GOT3 (cell line): Measurements from ENCODE around the gene R3HDM2.

Source experiments
- DNase-seq: peaks from one replicate; lab custom pipeline; 2025; ENCODE audit warnings: mixed read lengths; lab: John Stamatoyannopoulos, UW

The R3HDM2 gene

DNA sequence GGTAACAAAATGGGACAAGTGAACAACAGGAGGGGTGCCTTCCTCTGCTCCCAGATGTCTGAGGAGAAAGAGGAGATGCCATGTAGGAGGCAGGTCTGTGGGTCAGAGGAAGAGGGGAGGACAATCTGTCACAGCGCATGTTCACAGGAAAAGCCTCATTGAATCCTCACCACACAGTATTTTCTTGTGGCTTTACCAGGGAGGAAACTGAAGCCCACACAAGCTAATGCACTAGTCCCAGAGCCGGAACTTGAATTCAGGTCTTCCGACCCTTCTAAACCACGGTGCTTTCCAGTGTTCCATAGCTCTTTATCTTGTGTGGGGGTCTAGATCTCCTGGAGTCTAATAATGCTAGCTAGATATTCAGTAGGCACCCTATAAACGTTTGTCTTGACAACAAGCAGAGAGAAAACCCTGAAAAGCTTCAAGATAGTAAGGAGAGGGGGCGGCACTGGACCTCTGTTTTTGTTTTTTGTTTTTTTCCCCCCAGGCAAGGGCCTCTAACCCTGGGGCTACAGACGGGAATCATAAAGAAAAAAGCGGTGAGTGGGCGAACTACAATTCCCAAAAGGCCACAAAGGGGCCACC lies 201.7 kb downstream of the R3HDM2 start:
- DNase-seq: no peak

DNA sequence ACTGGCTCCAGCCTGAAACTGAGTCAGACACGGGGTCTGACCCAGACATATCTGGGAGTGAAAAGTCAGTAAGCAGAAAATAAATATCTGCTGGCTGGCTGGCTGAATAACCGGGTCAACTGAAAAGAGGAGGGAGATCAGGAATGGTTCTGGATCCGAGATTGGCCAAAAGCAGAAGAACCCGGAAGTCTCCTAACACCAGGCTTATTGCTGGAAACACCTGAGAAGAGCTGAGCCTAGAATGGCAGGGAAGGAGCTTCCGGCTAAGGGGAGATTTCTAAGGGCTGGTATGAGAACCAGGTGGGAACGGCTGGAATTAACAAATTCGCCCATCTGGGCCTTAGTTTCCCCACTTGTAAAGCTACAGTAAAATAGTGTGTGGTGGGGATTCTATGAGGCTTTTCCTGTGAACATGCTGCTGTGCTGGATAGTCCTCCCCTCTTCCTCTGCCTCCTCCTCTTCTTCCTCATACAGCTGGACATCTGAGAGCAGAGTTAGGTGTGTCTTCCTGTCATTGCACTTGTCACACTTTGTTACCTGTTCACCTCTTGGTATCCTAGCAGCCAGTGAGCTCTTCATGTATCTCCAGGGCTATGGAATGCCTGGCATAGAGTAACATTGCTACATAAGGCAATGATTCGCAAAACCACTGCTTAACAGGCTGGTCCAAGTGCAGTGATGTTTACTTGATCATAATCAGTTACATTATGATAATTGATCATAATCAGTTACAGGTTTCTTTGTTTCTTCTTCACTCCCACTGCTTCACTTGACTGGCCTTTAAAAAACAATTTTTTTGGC lies 203.3 kb downstream of the R3HDM2 start:
- no peak for DNase-seq

DNA sequence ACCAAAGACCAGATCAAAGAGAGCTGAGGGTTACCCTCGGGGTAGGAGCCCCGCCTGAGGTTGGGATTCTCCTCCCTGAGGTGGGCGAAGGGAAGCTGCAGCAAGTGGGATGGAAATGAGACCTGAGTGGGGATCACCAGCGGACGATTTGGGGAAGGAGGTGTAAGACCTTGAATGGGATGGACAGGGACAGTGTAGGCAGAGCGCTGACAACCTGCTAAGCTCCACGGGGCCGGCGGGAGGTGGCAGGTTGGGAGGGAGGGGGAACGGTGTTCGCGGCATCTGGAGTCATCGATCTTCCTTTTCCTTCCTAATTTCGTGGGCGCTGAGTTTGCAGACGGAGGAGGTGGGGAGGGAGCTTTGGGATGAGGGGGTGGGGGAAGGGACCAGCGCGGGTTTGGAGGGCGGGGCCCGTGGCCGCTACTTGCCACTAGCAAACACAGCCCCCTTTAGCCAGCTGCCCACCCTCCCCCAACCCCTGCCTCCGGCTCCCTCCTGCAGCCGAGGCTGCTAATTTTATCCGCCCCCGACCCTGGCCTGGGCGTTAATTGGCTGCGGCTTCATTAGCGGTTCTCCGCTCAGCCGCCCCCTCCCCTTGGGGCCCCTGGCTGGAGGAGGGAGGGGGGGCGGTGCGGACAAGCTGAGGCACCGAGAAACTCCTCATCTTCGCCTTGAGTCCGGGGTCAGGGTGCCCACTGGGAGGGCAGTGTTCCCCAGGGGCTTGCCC lies 204.1 kb downstream of the R3HDM2 start:
- no peak for DNase-seq

DNA sequence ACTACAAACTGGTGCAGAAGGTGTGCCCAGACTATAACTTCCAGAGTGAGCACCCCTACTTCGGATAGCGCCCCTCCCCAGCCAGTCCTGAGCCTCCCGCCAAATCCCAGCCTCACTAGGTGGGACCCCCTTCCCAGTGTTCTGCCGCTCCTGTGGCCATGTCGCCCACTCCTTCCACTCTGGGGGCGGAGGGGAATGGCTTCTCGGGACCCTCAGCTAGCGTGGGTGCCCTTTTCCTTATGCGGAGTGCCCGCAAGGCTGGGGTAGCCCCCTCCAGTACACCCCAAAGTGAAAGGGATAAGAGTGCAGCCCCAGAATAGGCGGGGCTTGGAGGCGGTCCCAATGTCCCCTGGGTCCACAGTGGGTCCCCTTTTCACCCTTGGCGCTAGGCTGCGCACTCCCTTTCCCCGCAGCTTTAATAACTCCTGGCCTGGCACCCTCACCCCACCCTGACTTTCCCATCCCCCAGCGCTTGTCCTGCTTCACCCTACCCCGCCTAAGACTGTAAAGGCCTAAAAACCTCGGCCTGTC lies 205.1 kb downstream of the R3HDM2 start:
- DNase-seq: no peak

DNA sequence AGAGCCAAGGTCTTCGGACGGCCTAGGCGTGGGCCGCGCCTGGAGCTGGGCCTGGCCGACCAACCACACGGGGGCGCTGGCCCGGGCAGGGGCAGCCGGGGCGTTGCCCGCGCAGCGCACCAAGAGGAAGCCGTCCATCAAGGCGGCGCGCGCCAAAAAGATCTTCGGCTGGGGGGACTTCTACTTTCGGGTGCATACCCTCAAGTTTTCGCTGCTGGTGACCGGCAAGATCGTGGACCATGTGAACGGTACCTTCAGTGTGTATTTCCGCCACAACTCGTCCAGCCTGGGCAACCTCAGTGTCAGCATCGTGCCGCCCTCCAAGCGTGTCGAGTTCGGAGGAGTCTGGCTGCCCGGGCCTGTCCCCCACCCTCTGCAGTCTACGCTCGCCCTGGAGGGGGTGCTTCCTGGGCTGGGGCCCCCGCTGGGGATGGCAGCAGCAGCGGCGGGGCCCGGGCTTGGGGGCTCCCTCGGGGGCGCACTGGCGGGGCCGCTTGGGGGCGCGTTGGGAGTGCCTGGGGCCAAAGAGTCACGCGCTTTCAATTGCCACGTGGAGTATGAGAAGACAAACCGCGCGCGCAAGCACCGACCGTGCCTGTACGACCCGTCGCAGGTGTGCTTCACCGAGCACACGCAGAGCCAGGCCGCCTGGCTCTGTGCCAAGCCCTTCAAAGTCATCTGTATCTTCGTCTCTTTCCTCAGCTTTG lies 205.7 kb downstream of the R3HDM2 start:
- DNase-seq: no peak

DNA sequence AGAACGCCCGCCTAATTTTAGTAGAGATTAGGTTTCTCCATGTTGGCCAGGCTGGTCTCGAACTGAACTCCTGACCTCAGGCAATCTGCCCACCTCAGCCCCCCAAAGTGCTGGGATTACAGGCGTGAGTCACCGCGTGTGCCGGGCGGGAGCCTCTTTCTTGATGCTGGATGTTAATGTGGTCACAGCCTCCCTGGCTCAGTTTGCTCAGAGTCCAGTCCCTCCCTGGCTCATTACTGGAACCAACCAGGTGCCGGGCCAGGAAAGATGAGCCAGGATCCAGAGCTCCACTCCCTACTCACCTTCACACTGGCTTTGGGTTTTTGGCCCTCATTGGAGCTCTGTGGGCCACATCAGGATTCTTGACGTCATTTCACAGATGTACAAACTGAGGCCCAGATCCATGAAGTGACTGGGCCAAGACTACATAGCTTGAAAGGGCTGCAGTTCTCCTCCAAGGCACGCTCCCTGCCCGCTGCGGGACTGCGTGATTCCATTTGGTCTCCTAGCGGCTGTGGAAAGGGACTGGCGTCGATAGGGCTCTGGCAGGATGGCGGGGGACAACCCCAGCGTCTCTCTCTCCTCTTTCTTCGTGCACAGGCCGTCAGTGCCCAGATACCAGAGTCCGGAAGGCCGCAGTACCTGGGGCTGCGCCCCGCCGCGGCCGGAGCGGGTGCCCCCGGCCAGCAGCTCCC lies 206.4 kb downstream of the R3HDM2 start:
- DNase-seq: no peak

DNA sequence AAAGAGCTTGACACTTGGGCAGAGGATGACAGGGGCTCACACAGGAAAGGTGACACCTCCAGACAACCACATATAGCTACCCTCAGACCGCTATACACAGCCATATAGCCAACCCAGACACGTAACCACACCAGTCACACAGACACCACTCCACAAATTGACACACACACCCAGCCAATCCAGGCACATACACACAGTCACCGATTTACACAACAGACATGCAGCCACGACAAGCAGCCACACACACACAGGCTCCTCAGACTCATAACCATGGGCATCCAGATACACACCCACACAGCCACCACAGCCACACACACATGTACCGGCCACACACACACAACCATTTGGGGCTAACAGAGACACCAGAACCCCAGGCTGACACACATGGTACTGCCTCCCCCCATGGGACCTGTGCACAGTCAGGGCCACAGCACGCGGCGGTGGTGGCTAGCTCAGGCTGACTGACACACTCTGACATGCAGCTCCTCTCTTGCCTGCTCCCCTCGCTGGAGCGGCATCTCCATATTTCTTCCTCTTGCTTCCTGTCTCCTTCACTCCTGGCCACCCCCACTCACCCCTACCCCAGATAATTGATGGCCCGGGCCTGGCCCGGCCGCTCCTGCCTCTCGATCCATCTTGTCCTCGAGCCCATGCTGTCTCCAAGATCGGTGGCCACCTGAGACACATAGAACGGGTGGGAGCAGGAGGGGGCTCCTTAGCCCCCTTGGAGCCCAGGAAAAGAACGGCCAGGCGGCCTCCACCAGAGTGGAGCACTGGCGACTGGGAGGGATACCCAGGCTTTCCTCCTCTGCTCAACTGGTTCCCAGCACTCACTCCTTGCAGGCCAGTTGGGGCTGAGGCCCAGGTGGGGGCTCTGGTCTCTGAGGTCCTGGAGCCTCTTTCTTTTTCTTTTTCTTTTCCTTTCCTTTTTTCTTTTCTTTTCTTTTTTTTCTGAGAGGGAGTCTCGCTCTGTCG lies 207.4 kb downstream of the R3HDM2 start:
- no peak for DNase-seq

DNA sequence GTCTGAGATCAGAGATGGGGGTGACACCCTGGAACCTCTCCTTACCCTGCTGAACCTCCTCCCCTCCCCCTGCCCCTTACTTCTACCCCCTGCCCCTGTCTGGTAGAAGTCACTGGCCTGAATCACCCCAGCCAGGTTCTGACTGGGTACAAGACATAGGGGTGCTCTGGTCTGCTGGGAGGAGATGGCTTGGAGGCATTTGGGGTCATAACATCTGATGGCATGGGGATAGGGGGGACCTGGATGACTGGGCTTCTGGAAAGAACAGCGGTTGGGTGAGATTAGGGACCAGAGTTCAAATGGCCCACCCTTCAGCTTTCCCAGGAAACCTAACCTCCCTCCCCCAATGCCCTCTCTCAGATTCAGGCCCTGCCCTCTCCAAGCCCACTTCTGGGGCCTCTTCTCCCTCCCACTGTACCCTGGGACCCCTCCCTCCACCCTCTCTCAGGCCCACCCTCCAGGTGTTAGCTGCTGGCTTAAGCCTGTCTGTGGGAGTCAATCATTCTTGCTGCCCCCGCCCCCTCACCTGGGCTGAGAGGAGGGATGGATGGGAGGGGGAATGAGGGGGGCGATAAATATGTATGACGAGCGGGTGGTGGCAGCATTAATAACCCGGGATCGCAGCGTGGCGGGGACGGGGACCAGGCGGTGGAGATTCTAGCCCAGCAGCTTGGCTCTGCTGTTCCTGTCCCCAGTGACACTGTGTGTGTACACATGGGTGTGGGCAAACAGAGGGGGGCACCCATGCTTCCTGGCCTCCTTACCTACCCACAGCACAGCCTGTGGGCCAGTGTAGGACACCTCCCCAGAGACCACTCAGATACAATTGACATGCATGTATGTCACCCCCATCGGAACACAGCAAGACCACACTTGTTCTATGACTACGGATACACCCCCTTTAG lies 208.3 kb downstream of the R3HDM2 start:
- no peak for DNase-seq

DNA sequence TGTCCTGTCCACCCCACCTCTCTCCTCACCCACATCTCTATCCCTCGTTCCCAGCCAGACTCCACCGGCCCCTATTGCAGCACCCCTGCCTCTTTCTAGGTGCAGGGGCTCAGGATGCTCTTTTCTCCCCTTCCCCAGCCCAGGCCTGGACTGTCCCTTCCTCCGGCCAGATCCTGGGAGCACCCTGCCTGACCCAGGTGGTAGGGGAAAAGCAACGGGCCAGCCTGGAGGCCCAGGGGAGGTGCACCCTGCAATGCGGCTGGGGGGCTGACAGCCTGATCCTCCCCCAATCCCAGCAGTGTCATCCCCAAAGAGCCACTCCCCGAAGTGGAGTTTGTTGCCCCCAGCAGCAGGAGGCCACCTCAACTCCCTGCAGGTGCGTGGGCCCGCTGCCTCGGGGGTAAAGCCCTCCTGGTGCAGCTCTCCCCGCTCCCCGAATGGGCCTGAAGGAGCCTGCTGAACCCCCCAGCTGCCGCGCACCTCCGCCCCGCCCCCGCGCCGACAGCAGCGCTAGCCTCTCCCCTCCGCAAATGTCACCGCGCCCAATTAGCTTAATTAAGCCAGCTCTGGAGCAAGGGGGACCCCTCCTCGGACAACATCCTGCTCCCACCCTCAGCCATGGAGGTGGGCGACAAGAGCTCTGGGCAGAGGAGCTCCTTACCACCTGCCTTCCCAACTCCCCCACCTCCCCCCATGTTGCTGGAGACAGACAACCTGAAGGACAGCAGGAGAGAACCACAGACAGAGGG lies 209.5 kb downstream of the R3HDM2 start:
- no peak for DNase-seq

DNA sequence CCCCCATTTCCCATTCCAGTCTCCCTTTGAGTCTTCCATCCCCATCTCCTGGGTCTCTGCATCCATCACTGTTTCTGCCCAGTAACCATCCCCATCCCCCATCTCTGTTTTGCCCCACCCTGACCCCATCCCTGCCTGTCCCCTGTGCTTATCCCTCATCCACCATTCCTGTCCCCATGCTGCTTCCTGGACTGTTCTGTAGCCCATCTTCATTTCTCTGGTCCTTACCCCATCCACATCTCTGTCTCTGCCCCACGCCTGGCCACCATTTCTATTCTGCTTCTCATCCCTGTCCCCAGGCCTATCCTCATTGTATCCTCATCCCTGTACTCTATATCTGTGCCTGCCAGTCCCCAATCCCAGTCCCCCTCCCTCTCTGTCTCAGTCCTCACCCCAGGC lies 210.1 kb downstream of the R3HDM2 start:
- DNase-seq: no peak

DNA sequence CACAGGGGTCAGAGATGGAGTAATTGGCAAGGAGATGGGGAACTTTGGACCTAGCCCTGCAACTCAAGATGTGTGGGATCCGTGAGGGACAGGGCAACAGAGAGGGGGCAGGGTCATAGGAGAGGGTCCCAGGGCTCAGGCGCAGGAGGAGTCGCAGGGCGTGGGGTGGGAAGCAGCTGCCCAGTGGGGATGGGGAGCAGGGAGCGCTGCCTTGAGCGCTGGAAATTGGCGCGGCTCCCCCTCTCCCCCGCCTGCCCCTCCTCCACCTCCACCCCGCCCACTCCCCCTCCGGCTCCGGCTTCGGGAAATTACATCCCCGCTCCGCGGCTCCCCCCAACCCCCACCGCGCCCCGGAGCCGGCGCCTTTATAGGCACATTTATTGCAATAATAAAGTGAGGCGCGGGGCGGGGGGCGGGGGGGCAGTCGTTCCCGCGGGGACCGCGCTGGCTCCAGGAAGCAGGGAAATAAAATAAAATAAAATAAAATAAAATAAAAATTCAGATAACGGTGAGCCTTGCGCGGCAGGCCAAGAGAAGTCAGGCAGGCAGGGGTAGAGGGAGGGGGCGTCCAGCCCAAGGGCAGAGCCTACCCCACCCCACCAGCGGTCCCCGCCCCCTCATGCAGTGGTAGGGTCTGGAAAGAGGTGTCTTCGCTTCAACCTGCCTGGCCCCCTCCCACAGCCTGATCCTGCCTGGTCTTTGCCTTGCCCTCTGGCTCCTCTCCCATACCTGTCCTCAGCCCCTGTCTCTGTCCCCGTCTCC lies 210.7 kb downstream of the R3HDM2 start:
- DNase-seq: no peak

DNA sequence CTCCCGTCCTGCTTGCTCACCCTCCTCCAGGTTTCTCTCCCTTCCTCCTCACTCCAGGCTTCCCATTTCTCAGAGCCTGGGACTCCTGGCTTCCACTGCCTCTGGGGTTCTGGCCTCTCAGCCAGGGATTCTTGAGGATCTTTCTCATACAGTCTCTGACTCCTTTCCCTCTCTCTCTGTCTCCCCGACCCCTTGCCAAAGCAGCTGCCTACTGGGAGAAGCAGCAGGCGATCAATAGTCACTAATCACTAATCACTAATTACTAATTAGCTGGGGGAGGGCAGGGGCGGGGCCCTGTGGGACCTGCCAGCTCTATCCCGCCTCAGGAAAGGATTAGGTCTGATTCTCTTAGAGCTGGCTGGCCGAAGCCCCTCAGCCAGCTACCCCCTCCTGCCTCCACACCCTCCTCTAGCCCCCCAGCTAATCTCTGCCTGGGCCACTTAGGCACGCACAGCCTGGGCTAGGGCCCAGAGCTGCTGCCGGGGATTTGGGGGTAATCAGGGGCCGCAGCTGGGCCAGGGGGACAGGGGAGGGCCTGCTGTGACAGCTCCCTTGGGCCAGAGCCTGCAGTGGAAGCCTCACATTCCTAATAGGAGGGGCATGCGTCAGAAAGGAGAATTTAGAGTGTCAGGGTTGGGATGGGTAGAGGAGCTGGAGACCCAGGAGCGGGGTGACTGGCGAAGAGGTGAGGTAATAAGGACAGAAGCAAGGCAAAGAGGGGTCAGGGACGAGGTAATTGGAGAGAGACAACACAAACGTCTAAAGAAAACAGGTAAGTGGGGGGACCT lies 211.4 kb downstream of the R3HDM2 start:
- DNase-seq: no peak

DNA sequence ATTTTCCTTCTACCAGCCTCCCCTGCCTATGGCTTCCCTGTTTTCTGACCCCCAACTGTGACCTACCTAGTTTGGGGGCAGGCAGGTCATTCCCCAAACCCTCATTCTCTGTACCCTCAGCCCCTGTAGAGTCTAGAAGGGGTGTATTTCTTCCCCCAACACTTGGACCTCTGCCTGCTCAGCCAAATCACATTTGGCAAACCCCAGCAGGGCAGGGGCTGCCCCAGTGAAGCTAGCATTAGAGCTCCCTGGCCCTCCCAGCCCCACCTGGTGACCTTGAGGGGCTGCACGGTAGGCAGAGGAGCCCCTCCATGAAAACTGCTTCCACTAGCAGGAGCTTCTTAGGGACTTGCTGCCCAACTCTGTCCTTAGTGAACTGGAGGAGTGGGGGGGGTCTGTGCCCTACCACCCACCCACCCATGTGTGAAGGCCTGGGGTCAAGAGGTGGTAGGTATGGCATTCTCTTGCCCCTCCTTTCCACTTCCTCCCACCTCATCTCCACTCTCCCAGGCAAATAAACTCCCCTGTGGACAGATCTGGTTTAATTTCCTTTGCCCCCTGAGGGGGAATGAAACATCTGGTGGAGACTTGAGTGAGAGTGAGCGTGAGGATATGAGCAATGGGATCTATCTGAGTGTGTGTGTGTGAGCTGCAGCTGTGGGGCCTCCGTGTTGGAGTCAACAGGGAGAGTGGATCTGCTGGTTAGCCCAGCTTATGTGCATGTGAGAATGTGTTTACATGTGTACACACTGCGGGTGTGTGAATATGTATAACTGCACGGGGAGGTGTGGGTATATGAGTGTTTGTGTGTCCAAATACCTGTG lies 212.6 kb downstream of the R3HDM2 start:
- DNase-seq: no peak

DNA sequence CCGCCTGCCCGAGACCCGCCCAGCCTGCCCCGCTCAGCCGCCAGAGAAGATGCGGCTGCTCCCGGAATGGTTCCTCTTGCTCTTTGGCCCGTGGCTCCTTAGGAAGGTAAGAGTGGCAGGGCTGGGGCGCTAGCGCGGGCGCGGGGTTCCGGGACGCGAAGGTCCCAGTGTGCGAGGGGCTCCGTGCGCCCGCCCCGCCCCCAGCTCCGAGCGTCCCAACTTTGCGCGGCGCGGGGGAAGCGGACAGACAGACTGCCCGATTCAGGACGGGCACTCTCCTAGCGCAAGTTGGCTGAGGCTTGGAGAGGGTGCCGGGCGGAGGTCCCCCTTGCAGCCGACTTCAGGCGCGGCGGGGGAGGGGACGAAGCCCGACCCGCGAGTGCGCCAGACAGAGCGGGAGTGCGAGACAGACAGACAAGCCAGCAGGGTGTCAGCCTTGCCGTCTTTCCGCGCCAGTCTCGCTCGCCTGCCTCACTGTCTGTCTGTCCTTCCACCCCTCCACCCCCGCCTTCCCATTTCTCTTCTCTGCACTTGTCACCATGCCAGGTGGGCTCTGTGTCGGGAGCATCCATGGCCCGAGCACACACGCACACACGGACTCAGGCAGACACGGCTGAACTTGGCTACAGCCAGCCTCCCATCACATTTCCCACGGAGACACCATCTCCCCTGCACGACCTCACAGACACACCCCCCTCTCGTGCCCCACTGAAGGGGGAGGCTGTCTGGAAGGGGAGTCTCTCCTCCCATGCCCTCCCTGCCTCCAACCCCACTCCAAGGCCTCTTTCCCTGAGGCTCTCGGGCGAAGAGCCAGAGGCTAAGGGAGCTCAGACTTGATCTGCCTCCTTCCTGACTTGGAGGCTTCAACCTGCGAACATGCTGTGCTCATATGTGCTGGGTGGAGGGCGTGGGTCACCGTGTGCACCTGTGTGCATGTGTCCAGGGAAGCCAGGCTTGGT lies 213.6 kb downstream of the R3HDM2 start:
- DNase-seq: no peak
